ENCODE results near the gene PAOX.

DNA sequence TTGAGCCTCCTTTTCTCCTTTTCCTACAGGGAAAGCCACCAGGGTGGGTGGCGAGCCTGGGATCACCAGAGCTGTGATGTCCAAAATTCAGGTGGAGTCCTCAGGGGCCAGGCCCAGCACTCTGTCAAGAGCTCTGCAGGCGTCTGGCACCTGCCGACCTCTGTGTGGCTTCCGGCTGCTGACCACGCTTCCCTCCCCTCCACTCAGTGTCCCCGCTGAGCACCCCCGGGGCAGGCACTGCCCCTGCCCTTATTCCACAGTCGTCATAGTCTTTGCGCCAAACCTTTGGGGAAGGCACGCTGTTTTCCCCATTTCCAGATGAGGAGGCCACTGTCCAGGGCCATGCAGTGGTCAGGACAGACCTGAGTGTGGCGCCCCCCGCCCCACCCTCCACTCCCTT lies 22.4 kb downstream of the PAOX start:
- TF ChIP-seq EZH2 (IDR thresholded peaks at IDR 0.05; ENCODE audit: low read depth, unreplicated experiment), result no peak
- no peak for TF ChIP-seq EZH2phosphoT487 (IDR thresholded peaks at IDR 0.05; ENCODE audit: unreplicated experiment)
- TF ChIP-seq, protein P1, sequence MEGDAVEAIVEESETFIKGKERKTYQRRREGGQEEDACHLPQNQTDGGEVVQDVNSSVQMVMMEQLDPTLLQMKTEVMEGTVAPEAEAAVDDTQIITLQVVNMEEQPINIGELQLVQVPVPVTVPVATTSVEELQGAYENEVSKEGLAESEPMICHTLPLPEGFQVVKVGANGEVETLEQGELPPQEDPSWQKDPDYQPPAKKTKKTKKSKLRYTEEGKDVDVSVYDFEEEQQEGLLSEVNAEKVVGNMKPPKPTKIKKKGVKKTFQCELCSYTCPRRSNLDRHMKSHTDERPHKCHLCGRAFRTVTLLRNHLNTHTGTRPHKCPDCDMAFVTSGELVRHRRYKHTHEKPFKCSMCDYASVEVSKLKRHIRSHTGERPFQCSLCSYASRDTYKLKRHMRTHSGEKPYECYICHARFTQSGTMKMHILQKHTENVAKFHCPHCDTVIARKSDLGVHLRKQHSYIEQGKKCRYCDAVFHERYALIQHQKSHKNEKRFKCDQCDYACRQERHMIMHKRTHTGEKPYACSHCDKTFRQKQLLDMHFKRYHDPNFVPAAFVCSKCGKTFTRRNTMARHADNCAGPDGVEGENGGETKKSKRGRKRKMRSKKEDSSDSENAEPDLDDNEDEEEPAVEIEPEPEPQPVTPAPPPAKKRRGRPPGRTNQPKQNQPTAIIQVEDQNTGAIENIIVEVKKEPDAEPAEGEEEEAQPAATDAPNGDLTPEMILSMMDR (conservative IDR thresholded peaks at IDR 0.05; ENCODE audit: low read depth in 2 of 2), result no peak
- TF ChIP-seq JUNB (IDR thresholded peaks at IDR 0.05; ENCODE audit: unreplicated experiment), result no peak
- no peak for TF ChIP-seq POLR2AphosphoS5 (IDR thresholded peaks at IDR 0.05; ENCODE audit: low read depth)

Data from GM23338 (cell line).